ENCODE results near the gene MEGF9.

Gene MEGF9

DNA sequence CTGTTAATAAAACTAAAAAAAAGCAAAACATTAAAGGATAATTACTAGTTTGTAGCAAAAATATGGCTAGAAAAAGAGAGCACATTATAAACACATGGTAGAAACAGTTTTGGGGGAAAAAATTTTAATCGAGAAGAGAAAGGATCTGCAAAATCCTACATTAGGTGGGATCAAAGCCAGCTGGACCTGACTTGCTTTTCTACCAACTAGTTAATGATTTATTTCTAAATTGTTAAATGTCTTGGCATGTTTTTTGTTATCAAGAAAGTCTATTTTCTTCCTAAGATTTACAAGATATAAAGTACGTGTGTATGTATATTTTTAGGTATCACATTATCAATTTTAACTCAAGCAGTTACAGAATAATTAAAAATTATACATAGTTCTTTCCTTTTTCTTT, 87.2 kb downstream of the MEGF9 start:
- no peak for DNase-seq (ENCODE audit: low spot score)
- Histone ChIP-seq H3K4me3 (no peak overlapping the region), H3K27ac (no peak overlapping the region)
- TF ChIP-seq, protein P1, sequence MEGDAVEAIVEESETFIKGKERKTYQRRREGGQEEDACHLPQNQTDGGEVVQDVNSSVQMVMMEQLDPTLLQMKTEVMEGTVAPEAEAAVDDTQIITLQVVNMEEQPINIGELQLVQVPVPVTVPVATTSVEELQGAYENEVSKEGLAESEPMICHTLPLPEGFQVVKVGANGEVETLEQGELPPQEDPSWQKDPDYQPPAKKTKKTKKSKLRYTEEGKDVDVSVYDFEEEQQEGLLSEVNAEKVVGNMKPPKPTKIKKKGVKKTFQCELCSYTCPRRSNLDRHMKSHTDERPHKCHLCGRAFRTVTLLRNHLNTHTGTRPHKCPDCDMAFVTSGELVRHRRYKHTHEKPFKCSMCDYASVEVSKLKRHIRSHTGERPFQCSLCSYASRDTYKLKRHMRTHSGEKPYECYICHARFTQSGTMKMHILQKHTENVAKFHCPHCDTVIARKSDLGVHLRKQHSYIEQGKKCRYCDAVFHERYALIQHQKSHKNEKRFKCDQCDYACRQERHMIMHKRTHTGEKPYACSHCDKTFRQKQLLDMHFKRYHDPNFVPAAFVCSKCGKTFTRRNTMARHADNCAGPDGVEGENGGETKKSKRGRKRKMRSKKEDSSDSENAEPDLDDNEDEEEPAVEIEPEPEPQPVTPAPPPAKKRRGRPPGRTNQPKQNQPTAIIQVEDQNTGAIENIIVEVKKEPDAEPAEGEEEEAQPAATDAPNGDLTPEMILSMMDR (IDR thresholded peaks at IDR 0.05) = no peak

DNA sequence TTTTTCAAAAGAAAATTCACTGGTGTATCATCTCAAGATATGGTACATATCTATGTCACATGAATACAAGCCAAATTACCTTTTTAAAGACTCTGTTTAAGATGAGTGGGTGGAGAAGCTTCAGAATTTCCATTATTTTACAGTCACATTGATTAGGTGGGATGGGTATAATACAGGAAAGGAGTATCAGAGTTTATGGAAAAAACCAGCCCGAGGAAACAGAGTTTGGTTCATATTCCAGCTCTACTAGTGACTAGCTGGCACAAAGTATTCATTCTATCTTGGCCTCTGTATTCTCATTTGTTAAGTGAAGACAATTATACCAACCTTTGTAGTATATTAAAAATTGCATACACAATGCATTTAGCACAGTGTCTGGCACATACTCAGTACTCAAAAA, 87.8 kb downstream of the MEGF9 start:
- no peak overlapping the region for H3K4me3 ChIP-seq
- TF ChIP-seq, protein P1 (IDR thresholded peaks at IDR 0.05) = no peak
- no peak overlapping the region for H3K27ac ChIP-seq
- no peak for DNase-seq (ENCODE audit: low spot score)

DNA sequence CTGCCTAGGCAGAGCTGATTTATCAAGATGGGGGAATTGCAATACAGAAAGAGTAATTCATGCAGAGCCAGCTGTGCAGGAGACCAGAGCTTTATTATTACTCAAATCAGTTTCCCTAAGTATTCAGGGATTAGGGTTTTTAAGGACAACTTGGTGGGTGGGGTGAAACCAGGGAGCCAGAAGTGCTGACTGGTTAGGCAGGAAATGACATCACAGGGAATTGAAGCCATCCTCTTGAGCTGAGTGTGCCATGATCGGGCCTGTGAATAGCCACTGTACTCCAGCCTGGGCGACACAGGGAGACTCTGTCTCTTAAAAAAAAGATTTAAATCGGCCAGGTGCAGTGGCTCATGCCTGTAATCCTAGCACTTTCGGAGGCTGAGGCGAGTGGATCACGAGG, 89.0 kb downstream of the MEGF9 start:
- no peak for DNase-seq (ENCODE audit: low spot score)
- Histone ChIP-seq H3K27ac (no peak overlapping the region), H3K4me3 (no peak overlapping the region)
- TF ChIP-seq, protein P1 (IDR thresholded peaks at IDR 0.05) = no peak

DNA sequence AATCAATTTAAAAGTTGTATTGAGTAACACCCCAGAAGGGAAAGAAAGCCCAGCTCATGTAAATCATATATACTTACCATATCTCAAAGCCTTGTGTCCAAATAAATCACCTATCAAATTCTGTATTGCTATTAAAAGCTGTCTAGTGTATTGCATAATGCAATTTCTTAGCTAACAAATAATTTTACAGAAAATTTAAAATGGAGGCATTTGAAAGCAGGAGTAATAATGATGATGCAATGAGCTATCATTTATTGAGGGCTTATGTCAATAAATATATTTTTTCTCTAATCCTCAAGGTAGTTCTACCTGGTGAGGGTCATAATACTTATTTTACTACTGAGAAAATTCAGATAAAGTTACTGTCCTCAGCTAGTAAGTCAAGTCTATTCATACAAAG, 91.5 kb downstream of the MEGF9 start:
- TF ChIP-seq, protein P1 (IDR thresholded peaks at IDR 0.05) = no peak
- DNase-seq (ENCODE audit: low spot score) = no peak
- Histone ChIP-seq H3K4me3 (no peak overlapping the region), H3K27ac (no peak overlapping the region)

DNA sequence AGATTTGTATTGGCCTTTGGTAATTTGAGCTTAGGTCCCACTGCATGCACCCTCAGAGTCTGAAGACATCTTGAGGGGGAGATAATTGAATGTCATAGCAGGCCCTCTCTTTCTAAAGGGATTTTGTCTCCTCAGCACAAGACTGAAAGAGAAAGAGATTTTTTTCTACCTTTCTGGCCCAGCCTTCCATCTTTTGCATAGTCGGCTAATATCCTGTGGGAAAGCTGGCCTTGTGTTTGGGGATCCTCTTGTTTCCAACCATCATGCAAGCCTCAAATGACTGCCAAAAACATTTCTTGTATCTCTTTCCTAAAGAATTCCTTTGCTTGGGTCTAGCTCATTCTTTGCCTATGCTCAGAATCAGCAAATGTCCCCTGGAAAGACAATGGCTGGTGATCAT, 92.3 kb downstream of the MEGF9 start:
- no peak overlapping the region for H3K27ac ChIP-seq
- no peak overlapping the region for H3K4me3 ChIP-seq
- no peak for DNase-seq (ENCODE audit: low spot score)
- TF ChIP-seq, protein P1 (IDR thresholded peaks at IDR 0.05) = no peak

DNA sequence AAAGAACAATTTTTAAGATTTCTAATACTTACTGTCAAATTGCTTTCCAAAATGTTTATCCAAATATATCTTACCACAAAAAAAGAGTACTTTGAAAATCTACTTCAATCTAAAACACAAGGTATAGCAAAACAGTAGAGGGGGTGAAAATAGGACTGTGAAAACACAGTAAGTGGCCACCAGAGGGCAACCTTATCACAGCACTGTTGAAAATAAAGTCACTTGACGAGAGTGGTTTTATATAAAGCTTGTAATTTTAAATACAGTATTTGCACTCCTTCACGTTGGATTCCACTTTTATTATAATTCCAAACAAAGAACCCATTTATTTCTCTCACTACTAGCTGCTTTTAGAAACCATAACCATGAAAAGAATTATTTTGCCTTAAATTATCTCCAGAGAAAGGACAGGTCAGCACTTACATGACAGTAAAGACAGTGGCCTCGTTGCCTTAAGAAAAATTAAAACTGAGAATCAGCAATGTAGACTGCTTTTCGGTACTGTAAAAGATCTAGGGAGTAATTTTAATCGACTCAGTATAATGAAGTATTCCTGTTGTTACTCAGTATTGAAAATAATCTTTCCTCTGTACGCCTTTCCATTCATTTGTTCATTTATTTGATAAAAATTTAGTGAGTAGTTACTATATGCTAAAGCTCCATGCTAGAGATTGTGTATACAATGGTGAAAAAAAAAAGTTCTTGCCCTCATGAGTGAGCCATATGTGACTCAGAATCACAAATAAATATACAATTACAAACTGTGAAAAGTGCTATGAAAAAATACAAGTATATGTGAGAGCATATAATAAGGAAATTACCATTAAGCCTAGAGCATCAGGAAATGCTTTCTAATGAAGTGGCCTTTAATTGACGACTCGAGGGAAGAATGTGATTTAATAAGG, 94.3 kb downstream of the MEGF9 start:
- Histone ChIP-seq H3K4me3 (no peak overlapping the region), H3K27ac (no peak overlapping the region)
- DNase-seq (ENCODE audit: low spot score) = no peak
- TF ChIP-seq, protein P1 (IDR thresholded peaks at IDR 0.05) = peak; percentile 55
